ENCODE data around the gene GJD3. TPM values are rescaled to one million over a fixed set of nuclear protein-coding genes. Genes with fewer than 3 reads are reported as not detected.
A peak's percentile ranks its signal among the peaks of the same experiment; 100 is the strongest.

Gene GJD3
- total and polyA plus RNA-seq, 2 donors (not counting 1 experiment from before 2014, with no cell fraction given), result not detected

GRCh38 chr17:40362696-40363110, 1.8 kb downstream of the GJD3 start:
- peak overlapping the region in 4 of 5 experiments; percentile 28 to 58 (median 52) for H3K4me3 ChIP-seq (ENCODE audit: control extremely low read depth in 1 of 5, extremely low read depth in 1 of 5, insufficient read depth in 1 of 5, low read depth in 2 of 5, low read length in 4 of 5)
- peak; percentile 80 for ATAC-seq (ENCODE audit: low read depth)
- peaks cover 15 to 17% of the 10 kb centered on the region in 2 donors for H3K4me1 ChIP-seq (ENCODE audit: control insufficient read depth in 2 of 2, insufficient read depth in 2 of 2, low read length in 2 of 2)
- H3K9me3 ChIP-seq (ENCODE audit: control extremely low read depth in 1 of 3, control insufficient read depth in 2 of 3, insufficient read depth in 1 of 3, low read length in 2 of 3), result peaks cover 0 to 6% (median 0%) of the 10 kb centered on the region in 3 donors
- Mint-ChIP-seq H3K9me3 (ENCODE audit: insufficient read depth) (no peaks in the 10 kb centered on the region), H3K27ac (peak overlapping the region; percentile 34), H3K4me3 (peak overlapping the region; percentile 85), H3K27me3 (peaks cover 12% of the 10 kb centered on the region), H3K4me1 (peaks cover 12% of the 10 kb centered on the region)
- H3K79me2 ChIP-seq (ENCODE audit: control insufficient read depth, insufficient read depth, low read length), result no peaks in the 10 kb centered on the region
- TF ChIP-seq, protein P1, sequence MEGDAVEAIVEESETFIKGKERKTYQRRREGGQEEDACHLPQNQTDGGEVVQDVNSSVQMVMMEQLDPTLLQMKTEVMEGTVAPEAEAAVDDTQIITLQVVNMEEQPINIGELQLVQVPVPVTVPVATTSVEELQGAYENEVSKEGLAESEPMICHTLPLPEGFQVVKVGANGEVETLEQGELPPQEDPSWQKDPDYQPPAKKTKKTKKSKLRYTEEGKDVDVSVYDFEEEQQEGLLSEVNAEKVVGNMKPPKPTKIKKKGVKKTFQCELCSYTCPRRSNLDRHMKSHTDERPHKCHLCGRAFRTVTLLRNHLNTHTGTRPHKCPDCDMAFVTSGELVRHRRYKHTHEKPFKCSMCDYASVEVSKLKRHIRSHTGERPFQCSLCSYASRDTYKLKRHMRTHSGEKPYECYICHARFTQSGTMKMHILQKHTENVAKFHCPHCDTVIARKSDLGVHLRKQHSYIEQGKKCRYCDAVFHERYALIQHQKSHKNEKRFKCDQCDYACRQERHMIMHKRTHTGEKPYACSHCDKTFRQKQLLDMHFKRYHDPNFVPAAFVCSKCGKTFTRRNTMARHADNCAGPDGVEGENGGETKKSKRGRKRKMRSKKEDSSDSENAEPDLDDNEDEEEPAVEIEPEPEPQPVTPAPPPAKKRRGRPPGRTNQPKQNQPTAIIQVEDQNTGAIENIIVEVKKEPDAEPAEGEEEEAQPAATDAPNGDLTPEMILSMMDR (IDR thresholded peaks at IDR 0.05), result peak; percentile 70
- no peak for TF ChIP-seq EZH2 (IDR thresholded peaks at IDR 0.05; ENCODE audit: borderline replicate concordance, insufficient read depth, low read depth, low read length, poor library complexity, severe bottlenecking)
- H3K36me3 ChIP-seq (replicated peaks in 1 of 2; ENCODE audit: control extremely low read depth in 1 of 2, control insufficient read depth in 1 of 2, extremely low read depth in 1 of 2, insufficient read depth in 2 of 2, low read length in 1 of 2), result no peaks in the 10 kb centered on the region
- peak overlapping the region; percentile 90 for H3K4me2 ChIP-seq (replicated peaks; ENCODE audit: low read depth, low read length, poor library complexity, severe bottlenecking)
- CTCF ChIA-PET, result interaction anchor here (0.6 to 15.9 kb wide), 13 partner anchors 31 to 1286 kb away, joined by 3 to 871 read pairs (median 4); partner anchors contain the start of genes CDC6, RARA and TOP2A
- peak overlapping the region; percentile 74 for H2AFZ ChIP-seq (ENCODE audit: insufficient read depth, low read depth, low read length, poor library complexity, severe bottlenecking)
- under 1% methylated on average over 58 of the region's 58 CpGs for WGBS (ENCODE audit: insufficient coverage)
- intact Hi-C loops (cut with micrococcal nuclease), result loop anchor here (1.0 to 5.0 kb wide), 4 partner anchors 169 to 1304 kb away; no protein-coding TSS in a partner anchor
- peak overlapping the region; percentile 45 for H3K9ac ChIP-seq (ENCODE audit: low read length)
- H3K27ac ChIP-seq (ENCODE audit: low read length in 2 of 2), result no peak overlapping the region
- H4K20me1 ChIP-seq (ENCODE audit: control insufficient read depth, insufficient read depth, low read length, poor library complexity, severe bottlenecking), result no peaks in the 10 kb centered on the region
- peaks cover 0 to 34% (median 8%) of the 10 kb centered on the region in 4 experiments for H3K27me3 ChIP-seq (replicated peaks in 1 of 4; ENCODE audit: control extremely low read depth in 1 of 4, control insufficient read depth in 3 of 4, insufficient read depth in 4 of 4, low read length in 3 of 4)
- POLR2A ChIA-PET, result interaction anchor here (1.1 to 1.4 kb wide), 3 partner anchors 171 to 202 kb away, joined by 3 to 4 read pairs (median 3); no protein-coding TSS in a partner anchor
- DNase-seq, result peak; percentile 86

Data from B cell (primary cell).